NCI-H1048 (cell line): Measurements from ENCODE around the gene STXBP4.

ENCODE experiments used
- DNase-seq: peaks from one replicate; lab custom pipeline; 2025; lab: John Stamatoyannopoulos, UW

STXBP4 gene

GRCh38 chr17:54968262-54968987 is at the start of gene STXBP4, which contains the start of gene COX11:
Gene STXBP4 (plus strand): TSS chr17:54968765. CDS start chr17:54986220, 17,455 bp downstream.
Gene COX11 (minus strand): TSS chr17:54968654. CDS start chr17:54968646, 8 bp downstream.
- DNase-seq: peak; percentile 76

- DNase-seq: no peak
Observed at GRCh38 chr17:54919425-54919824, 49.1 kb upstream of the STXBP4 start.

GRCh38 chr17:54920819-54921218 is 47.7 kb upstream of the STXBP4 start:
- no peak for DNase-seq

GRCh38 chr17:54924405-54924804 is 44.2 kb upstream of the STXBP4 start:
- no peak for DNase-seq

- no peak for DNase-seq
Observed at GRCh38 chr17:54927525-54927924, 41.0 kb upstream of the STXBP4 start.

GRCh38 chr17:54932711-54933110 is 35.9 kb upstream of the STXBP4 start:
- DNase-seq: no peak

- no peak for DNase-seq
Observed at GRCh38 chr17:54933921-54934320, 34.6 kb upstream of the STXBP4 start.

GRCh38 chr17:54935471-54935870 is 33.1 kb upstream of the STXBP4 start:
- DNase-seq: no peak

GRCh38 chr17:54937018-54937417 is 31.5 kb upstream of the STXBP4 start:
- DNase-seq: no peak

GRCh38 chr17:54937426-54937825 is 31.1 kb upstream of the STXBP4 start:
- DNase-seq: no peak

GRCh38 chr17:54941285-54941684 is 27.3 kb upstream of the STXBP4 start:
- no peak for DNase-seq

GRCh38 chr17:54944796-54945195 is 23.8 kb upstream of the STXBP4 start:
- DNase-seq: no peak

- DNase-seq: no peak
Observed at GRCh38 chr17:54945231-54945630, 23.3 kb upstream of the STXBP4 start.

GRCh38 chr17:54945671-54946070 is 22.9 kb upstream of the STXBP4 start:
- DNase-seq: no peak

- DNase-seq: no peak
Observed at GRCh38 chr17:54947396-54947795, 21.2 kb upstream of the STXBP4 start.

- no peak for DNase-seq
Observed at GRCh38 chr17:54948380-54948779, 20.2 kb upstream of the STXBP4 start.

GRCh38 chr17:54950116-54950515 is 18.4 kb upstream of the STXBP4 start:
- no peak for DNase-seq

GRCh38 chr17:54951286-54951685 is 17.3 kb upstream of the STXBP4 start:
- DNase-seq: no peak

GRCh38 chr17:54956791-54957190 is 11.8 kb upstream of the STXBP4 start:
- DNase-seq: no peak

GRCh38 chr17:54967621-54968261 is 824 bp upstream of the STXBP4 start:
- DNase-seq: no peak

- DNase-seq: no peak
Observed at GRCh38 chr17:54968988-54969332, 395 bp downstream of the STXBP4 start.

- no peak for DNase-seq
Observed at GRCh38 chr17:54969658-54970572, 1.4 kb downstream of the STXBP4 start.

- DNase-seq: no peak
Observed at GRCh38 chr17:54971147-54971546, 2.6 kb downstream of the STXBP4 start.
